GM13977 (cell line): ENCODE data around the gene SETD2.

Experiments
- DNase-seq: peaks from one replicate; pipeline ENCODE4 v3.0.0; 2012; ENCODE audit warnings: low spot score
- CTCF ChIP-seq: IDR thresholded peaks from 2 replicates; pipeline ENCODE4 v1.5.1; 2012; ENCODE audit warnings: mild to moderate bottlenecking, control low read depth; ENCODE audit not compliant: insufficient read depth; ENCODE audit errors: extremely low read depth, missing control alignments
- in situ Hi-C: fragments of 300-500 bp; cut with MboI; formaldehyde crosslinking; loops from one replicate; pipeline ENCODE4 v1.12.0; 2022; ENCODE audit warnings: low sequenced_read_pairs, low pct_unique_long_range_greater_than_20kb, mixed read lengths, inconsistent platforms; ENCODE audit not compliant: unreplicated experiment

The SETD2 gene

DNA sequence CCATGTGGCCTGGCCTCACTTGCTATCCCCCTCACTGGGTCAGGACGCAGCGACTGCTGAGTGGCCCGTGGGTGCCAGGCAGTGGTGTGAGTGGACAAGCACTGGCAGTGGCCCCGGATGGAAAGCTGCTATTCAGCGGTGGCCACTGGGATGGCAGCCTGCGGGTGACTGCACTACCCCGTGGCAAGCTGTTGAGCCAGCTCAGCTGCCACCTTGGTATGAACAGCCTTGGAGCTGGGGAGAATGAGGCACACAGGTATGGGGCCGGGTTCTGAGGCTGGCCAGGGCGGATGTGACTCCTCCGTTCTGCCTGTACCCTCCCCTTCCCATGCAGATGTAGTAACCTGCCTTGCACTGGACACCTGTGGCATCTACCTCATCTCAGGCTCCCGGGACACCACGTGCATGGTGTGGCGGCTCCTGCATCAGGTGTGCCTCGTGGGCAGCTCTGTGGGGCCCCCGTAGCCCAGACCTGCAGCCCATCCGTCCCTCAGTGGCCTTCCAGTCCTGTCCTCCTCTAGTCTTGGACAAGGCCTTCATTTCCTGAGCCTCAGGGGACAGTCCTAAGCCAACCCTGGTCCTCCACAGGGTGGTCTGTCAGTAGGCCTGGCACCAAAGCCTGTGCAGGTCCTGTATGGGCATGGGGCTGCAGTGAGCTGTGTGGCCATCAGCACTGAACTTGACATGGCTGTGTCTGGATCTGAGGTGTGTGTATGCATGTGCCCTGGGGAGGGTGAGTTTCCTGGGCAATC is 156.3 kb downstream of the SETD2 start:
- in situ Hi-C loops: no loop called here
- DNase-seq: no peak
- TF ChIP-seq CTCF: no peak

DNA sequence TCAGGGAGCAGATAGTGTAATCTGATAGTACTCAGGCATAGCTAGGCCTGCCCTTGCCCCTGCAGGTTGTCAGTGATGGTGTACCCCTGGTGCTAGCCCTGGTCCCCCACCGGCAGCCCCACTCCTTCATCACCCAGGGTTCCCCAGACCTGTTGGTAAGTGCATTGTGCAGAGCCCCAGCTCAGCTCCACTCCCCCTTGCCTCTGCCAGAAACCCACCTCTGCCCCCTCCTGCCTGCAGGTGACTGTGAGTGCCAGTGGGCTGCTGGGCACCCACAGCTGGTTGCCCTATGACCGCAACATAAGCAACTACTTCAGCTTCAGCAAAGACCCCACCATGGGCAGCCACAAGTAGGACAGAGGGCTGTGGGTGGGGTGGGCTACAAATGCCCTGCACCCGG is 156.9 kb downstream of the SETD2 start:
- no peak for TF ChIP-seq CTCF
- in situ Hi-C loops: no loop called here
- no peak for DNase-seq

DNA sequence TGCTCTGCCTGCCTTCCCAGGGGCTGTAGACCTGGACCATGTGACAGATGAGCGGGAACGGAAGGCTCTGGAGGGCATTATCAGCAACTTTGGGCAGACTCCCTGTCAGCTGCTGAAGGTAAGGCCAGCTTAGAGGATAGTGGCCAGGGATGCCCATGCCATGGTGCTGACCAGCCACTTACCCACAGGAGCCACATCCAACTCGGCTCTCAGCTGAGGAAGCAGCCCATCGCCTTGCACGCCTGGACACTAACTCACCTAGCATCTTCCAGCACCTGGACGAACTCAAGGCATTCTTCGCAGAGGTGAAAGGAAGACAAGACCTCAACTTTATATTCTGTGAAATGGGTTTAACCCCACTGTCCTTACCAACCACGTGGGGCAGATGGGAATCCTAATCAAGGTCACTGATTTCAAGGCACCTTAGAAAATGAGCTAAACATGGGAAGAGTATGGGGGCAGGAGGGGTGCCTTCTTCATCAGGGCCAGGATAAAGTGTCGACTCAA is 157.7 kb downstream of the SETD2 start:
- in situ Hi-C loops: no loop called here
- DNase-seq: no peak
- TF ChIP-seq CTCF: no peak

DNA sequence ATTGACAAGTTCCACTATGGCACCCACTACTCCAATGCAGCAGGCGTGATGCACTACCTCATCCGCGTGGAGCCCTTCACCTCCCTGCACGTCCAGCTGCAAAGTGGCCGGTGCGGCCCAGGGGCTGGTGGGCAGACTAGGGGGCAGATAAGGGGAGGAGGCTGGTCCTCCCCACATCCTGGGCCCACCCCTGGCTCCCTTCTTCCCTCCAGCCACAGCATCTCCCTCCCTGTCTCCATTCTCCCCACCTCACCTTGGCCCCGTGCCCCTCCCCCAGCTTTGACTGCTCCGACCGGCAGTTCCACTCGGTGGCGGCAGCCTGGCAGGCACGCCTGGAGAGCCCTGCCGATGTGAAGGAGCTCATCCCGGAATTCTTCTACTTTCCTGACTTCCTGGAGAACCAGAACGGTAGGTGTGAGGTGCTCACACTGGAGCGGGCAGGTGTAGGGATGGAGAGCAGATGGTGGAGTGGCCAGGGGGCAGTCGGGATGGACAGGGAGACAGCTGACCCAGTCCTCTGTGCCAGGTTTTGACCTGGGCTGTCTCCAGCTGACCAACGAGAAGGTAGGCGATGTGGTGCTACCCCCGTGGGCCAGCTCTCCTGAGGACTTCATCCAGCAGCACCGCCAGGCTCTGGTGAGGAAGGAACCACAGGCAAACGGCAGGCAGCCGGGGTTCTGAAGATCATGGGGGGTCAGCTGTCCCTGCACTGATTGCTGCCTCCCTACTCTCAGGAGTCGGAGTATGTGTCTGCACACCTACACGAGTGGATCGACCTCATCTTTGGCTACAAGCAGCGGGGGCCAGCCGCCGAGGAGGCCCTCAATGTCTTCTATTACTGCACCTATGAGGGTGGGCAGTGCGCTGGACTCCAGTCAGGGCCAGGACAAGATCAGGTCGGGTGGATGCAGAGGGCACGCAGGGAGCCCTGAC is 158.4 kb downstream of the SETD2 start:
- no peak for DNase-seq
- in situ Hi-C loops: no loop called here
- no peak for TF ChIP-seq CTCF

DNA sequence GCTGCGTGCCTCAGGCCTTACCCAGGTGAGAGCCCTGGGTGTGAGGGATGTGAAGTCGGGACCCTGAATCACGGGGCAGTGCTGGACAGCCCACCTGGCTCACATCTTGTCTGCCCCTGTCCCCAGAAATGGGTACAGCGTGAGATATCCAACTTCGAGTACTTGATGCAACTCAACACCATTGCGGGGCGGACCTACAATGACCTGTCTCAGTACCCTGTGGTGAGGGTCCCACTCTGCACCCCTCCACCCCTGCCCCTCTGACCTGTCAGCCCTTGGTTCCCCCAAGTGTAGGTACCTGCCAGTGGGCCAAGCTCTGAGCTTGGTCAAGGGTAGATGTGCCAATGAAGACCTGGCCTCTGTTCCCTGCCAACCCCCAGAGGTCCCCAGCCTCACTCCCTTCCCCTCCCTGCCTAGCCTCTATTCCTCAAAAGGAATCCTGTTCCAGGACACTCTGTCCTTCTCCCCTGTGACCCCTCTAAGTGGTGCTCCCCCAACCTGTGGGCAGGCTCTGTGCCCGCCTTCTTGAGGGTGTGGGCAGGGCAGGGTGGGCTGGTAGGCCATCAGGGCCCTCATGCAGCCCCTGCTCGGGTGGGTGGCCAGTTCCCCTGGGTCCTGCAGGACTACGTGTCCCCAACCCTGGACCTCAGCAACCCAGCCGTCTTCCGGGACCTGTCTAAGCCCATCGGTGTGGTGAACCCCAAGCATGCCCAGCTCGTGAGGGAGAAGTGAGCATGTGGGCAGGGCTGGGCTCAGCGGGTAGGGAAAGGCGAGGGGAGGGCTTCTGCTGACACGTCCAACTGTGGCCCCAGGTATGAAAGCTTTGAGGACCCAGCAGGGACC is 159.3 kb downstream of the SETD2 start:
- DNase-seq: no peak
- no peak for TF ChIP-seq CTCF
- in situ Hi-C loops: no loop called here
